Measurements from ENCODE around the gene APBB1. TPM values are rescaled to one million over a fixed set of nuclear protein-coding genes. Genes with fewer than 3 reads are reported as not detected.

Gene APBB1
- polyA plus RNA-seq, 1 of the 3 experiments (the other 2 are of a cell fraction), result 35.9 TPM

DNA sequence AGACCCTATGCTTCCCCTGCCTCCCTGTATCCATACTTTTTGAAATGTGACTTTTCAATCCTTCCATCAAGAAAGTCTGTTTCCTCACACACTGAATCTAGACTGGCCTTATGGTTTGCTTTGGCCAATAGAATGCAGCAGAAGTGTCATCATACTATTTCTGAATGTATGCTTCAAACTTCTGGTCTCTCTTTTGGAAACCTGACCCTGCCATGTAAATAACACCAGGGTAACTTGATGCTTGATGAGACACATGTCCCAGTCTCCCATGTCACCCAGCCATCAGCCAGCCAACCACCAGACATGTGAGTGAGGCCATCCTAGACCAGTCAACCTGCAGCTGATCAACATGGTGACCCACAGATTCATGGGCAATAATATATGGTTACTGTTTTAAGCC is 68.9 kb downstream of the APBB1 start:
- Histone ChIP-seq H4K20me1 (ENCODE audit: insufficient read depth) (no peaks in the 10 kb centered on the region), H3K4me3 (ENCODE audit: low read depth in 2 of 2, low read length in 1 of 2) (no peak overlapping the region), H3K36me3 (replicated peaks in 1 of 2; ENCODE audit: control insufficient read depth in 1 of 2, insufficient read depth in 2 of 2, low read length in 1 of 2) (no peaks in the 10 kb centered on the region), H3K9me3 (no peaks in the 10 kb centered on the region), H3F3A (replicated peaks; ENCODE audit: insufficient read depth) (no peaks in the 10 kb centered on the region), H3K4me2 (no peak overlapping the region), H2AFZ (ENCODE audit: low read depth) (no peak overlapping the region), H3K79me2 (ENCODE audit: insufficient read depth) (no peaks in the 10 kb centered on the region), H3K9me2 (no peaks in the 10 kb centered on the region), H3K27me3 (ENCODE audit: insufficient read depth) (peaks cover 20% of the 10 kb centered on the region; the same call in 1 of the 2 replicates), H3K4me1 (ENCODE audit: control insufficient read depth in 1 of 2, insufficient read depth in 2 of 2, low read depth in 1 of 2, low read length in 1 of 2) (no peaks in the 10 kb centered on the region), H3K9ac (no peak overlapping the region), H3K27ac (ENCODE audit: low read depth in 2 of 2, low read length in 1 of 2) (no peak overlapping the region)
- POLR2A ChIA-PET, result no interaction called here
- TF ChIP-seq, protein P1, sequence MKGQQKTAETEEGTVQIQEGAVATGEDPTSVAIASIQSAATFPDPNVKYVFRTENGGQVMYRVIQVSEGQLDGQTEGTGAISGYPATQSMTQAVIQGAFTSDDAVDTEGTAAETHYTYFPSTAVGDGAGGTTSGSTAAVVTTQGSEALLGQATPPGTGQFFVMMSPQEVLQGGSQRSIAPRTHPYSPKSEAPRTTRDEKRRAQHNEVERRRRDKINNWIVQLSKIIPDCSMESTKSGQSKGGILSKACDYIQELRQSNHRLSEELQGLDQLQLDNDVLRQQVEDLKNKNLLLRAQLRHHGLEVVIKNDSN (IDR thresholded peaks at IDR 0.05; ENCODE audit: borderline replicate concordance, low read depth), result no peak
- no peak for TF ChIP-seq MXI1 (IDR thresholded peaks at IDR 0.05; ENCODE audit: low read depth, low read length)
- TF ChIP-seq, protein P2, sequence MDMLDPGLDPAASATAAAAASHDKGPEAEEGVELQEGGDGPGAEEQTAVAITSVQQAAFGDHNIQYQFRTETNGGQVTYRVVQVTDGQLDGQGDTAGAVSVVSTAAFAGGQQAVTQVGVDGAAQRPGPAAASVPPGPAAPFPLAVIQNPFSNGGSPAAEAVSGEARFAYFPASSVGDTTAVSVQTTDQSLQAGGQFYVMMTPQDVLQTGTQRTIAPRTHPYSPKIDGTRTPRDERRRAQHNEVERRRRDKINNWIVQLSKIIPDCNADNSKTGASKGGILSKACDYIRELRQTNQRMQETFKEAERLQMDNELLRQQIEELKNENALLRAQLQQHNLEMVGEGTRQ (IDR thresholded peaks at IDR 0.05; ENCODE audit: borderline replicate concordance, low read depth, low read length), result no peak
- TF ChIP-seq SMC3 (IDR thresholded peaks at IDR 0.05; ENCODE audit: low read depth, low read length), result no peak
- TF ChIP-seq, protein P3, sequence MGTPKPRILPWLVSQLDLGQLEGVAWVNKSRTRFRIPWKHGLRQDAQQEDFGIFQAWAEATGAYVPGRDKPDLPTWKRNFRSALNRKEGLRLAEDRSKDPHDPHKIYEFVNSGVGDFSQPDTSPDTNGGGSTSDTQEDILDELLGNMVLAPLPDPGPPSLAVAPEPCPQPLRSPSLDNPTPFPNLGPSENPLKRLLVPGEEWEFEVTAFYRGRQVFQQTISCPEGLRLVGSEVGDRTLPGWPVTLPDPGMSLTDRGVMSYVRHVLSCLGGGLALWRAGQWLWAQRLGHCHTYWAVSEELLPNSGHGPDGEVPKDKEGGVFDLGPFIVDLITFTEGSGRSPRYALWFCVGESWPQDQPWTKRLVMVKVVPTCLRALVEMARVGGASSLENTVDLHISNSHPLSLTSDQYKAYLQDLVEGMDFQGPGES (IDR thresholded peaks at IDR 0.05; ENCODE audit: low read depth, low read length), result no peak
- TF ChIP-seq RFX5 (IDR thresholded peaks at IDR 0.05; ENCODE audit: low read length), result no peak
- TF ChIP-seq, protein P4, sequence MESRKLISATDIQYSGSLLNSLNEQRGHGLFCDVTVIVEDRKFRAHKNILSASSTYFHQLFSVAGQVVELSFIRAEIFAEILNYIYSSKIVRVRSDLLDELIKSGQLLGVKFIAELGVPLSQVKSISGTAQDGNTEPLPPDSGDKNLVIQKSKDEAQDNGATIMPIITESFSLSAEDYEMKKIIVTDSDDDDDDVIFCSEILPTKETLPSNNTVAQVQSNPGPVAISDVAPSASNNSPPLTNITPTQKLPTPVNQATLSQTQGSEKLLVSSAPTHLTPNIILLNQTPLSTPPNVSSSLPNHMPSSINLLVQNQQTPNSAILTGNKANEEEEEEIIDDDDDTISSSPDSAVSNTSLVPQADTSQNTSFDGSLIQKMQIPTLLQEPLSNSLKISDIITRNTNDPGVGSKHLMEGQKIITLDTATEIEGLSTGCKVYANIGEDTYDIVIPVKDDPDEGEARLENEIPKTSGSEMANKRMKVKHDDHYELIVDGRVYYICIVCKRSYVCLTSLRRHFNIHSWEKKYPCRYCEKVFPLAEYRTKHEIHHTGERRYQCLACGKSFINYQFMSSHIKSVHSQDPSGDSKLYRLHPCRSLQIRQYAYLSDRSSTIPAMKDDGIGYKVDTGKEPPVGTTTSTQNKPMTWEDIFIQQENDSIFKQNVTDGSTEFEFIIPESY (IDR thresholded peaks at IDR 0.05; ENCODE audit: borderline replicate concordance, low read depth), result no peak
- no peak for TF ChIP-seq RAD21 (IDR thresholded peaks at IDR 0.05; ENCODE audit: low read length)
- TF ChIP-seq TAF1 (IDR thresholded peaks at IDR 0.05; ENCODE audit: borderline replicate concordance, low read depth, low read length), result no peak
- TF ChIP-seq NFIC (IDR thresholded peaks at IDR 0.05; ENCODE audit: borderline replicate concordance), result no peak
- TF ChIP-seq ELF1 (IDR thresholded peaks at IDR 0.05), result no peak
- no peak for TF ChIP-seq EP300 (IDR thresholded peaks at IDR 0.05; ENCODE audit: borderline replicate concordance in 1 of 2, low read depth in 1 of 2, low read length in 1 of 2)
- no peak for TF ChIP-seq EZH2phosphoT487 (IDR thresholded peaks at IDR 0.05; ENCODE audit: borderline replicate concordance, low read depth)
- TF ChIP-seq NRF1 (IDR thresholded peaks at IDR 0.05; ENCODE audit: low read depth, low read length), result no peak
- TF ChIP-seq, protein P5, sequence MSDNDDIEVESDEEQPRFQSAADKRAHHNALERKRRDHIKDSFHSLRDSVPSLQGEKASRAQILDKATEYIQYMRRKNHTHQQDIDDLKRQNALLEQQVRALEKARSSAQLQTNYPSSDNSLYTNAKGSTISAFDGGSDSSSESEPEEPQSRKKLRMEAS (IDR thresholded peaks at IDR 0.05; ENCODE audit: low read depth), result no peak
- TF ChIP-seq, protein P6, sequence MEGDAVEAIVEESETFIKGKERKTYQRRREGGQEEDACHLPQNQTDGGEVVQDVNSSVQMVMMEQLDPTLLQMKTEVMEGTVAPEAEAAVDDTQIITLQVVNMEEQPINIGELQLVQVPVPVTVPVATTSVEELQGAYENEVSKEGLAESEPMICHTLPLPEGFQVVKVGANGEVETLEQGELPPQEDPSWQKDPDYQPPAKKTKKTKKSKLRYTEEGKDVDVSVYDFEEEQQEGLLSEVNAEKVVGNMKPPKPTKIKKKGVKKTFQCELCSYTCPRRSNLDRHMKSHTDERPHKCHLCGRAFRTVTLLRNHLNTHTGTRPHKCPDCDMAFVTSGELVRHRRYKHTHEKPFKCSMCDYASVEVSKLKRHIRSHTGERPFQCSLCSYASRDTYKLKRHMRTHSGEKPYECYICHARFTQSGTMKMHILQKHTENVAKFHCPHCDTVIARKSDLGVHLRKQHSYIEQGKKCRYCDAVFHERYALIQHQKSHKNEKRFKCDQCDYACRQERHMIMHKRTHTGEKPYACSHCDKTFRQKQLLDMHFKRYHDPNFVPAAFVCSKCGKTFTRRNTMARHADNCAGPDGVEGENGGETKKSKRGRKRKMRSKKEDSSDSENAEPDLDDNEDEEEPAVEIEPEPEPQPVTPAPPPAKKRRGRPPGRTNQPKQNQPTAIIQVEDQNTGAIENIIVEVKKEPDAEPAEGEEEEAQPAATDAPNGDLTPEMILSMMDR (IDR thresholded peaks at IDR 0.05), result no peak
- TF ChIP-seq RCOR1 (IDR thresholded peaks at IDR 0.05; ENCODE audit: low read length), result no peak
- TF ChIP-seq RXRA (IDR thresholded peaks at IDR 0.05; ENCODE audit: borderline replicate concordance, low read depth), result no peak
- TF ChIP-seq FOXJ3 (CRISPR knock-in tag; IDR thresholded peaks at IDR 0.05), result no peak
- no peak for DNase-seq
- CTCF ChIA-PET, result interaction anchor here (1.5 to 7.4 kb wide), 3 partner anchors 14 to 109 kb away, joined by 3 to 114 read pairs (median 15); no protein-coding TSS in a partner anchor

Data from SK-N-SH (cell line).